ENCODE measurements around the gene PLEKHA3.

GRCh38 chr2:178477443-178478129, 2.7 kb upstream of the PLEKHA3 start:
- no peak for TF ChIP-seq CTCF (IDR thresholded peaks at IDR 0.05)
- TF ChIP-seq EP300 (IDR thresholded peaks at IDR 0.05): no peak
- no peak for TF ChIP-seq POLR2AphosphoS5 (IDR thresholded peaks at IDR 0.05)
